ENCODE results near the gene ZNF618.

Gene ZNF618

GRCh38 chr9:113934167-113934828 is 58.2 kb downstream of the ZNF618 start:
- no peak for DNase-seq (ENCODE audit: low read depth, low spot score)

DNA sequence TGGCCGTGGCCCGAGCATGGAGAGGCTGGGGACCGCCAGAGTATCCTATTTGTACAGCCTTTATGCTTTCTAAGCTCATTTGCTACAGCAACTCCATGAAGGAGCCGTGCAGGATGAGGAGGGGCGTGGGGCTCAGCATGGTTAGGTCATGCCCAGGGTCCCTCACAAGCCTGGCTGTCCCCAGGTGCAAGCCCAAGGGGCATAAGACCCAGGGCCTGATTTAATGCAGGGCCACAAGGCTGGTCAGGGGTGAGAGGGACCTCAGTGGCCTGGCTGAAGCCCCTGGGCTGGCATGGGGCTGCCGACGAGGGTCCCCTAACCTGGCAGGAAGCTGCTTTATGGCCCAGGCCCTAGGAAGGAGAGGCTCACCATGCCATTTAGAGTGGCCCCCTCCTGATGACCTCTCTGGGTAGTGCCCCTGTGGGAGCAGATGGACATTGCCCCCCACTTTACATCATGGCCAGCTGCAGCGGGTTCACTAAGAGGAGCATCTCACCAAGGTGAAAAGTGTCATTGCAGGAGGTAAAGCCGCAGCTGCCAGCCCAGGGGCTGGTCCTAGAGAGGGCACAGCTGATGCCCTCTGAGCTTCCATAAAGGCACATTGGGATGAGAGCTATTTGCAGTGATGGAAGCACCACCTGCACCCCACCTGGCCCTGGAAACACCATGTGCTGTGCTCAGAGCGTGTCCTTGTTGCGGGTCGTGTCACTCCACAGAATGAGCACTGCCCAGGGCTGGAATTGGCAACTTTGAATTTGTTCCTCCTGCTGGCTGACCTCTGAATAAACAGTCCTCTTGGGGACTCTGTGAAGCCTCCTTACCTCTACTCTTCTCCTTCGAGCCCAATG is 58.9 kb downstream of the ZNF618 start:
- DNase-seq (ENCODE audit: low read depth, low spot score) = no peak

DNA sequence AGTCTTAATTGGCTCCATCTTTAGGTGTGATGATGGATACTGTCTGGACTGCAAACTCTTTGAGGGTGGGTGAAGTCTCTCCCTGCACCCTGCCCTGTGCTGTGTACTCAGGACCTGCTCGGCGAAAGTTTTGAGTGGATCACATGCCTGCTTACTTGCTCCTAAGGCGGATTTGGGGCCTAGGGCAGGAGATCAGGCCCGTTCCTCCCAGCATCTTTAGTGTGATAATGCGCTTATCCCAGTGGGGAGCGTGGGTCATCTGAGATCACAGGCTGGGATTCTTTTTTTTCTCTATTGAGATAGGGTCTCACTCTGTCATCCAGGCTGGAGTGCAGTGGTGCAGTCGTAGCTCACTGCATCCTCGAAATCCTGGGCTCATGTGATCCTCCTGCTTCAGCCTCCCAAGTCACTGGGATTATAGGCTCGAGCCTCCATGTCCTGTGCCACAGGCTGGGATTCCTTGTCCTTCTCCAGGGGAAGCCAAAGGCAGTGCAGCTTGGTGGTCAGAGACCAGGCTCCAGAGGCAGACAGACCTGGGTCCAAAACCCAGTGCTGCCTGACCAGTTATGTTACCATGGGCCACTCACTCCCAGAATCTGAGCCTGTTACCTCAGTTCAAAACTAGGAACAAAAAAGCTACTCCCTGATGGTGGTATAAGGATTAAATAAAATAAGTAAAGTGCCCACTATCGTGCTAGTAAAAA is 59.7 kb downstream of the ZNF618 start:
- DNase-seq (ENCODE audit: low read depth, low spot score) = no peak

- DNase-seq (ENCODE audit: low read depth, low spot score) = no peak
These were observed 64.0 kb downstream of the ZNF618 start for GRCh38 chr9:113940077-113940476.

DNA sequence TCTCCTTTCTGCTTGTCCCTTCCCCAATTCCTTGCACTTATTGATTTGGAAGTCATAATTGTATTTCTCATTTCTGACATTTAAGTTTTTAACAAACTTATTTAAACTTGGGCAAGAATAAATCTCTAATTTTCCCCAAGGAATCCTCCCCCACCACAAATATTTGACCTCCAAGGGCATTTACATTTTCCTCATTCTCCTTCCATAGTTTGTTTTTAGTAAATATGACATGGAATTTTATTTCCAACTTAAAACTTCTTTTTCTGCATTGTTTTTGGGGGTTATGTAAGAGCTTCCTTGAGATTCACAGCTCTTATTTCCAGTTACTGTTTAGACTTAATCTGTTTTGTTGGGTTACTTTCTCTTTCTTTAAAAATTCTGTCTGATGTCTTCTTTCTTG is 64.9 kb downstream of the ZNF618 start:
- no peak for DNase-seq (ENCODE audit: low read depth, low spot score)

DNA sequence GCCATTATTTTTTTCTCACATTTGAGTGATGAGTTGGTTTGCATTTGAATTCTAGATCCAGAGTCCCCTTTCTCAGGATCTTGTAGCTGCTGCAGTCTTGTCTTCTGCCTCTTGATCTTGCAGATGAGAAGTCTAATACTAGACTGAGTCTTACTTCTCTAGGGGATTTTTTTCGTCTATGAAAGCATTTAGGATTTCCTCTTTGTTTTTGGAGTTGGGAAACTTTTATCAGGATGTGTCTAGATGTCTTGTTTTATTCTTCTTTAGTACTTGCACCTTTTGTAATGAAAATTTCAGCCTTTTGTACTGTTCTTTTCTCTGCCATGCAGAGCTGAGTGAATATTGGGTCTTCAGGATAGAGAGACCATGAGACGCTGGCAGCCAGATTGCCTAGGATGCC is 65.4 kb downstream of the ZNF618 start:
- no peak for DNase-seq (ENCODE audit: low read depth, low spot score)

GRCh38 chr9:113943112-113944009 is 67.3 kb downstream of the ZNF618 start:
- DNase-seq (ENCODE audit: low read depth, low spot score) = no peak

- no peak for DNase-seq (ENCODE audit: low read depth, low spot score)
These were observed 69.7 kb downstream of the ZNF618 start for GRCh38 chr9:113945784-113946183.

GRCh38 chr9:113946496-113947115 is 70.5 kb downstream of the ZNF618 start:
- no peak for DNase-seq (ENCODE audit: low read depth, low spot score)

GRCh38 chr9:113947941-113948340 is 71.8 kb downstream of the ZNF618 start:
- no peak for DNase-seq (ENCODE audit: low read depth, low spot score)

DNA sequence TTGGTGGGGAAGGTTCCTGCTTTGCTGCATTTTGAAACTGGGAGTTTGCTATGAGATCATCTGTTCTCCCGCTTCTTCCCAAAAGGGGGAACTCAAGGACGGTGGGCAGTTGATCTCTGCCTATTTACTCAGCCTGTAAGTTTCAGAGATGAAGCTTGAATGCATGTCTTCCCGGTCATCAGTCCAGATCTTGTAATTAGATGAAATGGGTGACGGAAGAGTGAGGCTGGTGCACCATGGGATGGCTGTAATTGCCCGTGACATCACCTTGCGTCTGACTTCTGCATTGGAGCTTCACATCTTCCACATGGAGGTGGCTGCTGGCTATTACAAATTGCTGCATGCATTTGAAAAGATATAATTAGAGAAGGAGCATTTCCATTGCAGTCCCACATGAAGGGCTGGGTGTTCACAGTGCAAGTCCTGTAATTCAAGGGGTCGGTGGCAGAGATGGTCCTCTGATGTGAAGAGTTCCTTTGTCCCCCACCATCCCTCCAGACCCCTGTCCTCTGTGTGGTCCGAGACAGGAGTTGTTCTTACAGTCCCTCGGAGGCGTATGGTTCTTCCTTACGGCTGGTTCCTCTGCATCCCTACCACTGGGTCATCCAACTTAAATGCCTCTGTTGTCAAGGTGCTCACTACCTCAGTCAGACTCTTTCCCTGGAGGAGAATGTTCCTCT is 72.9 kb downstream of the ZNF618 start:
- DNase-seq (ENCODE audit: low read depth, low spot score) = no peak

- no peak for DNase-seq (ENCODE audit: low read depth, low spot score)
These were observed 73.5 kb downstream of the ZNF618 start for GRCh38 chr9:113949571-113950078.

DNA sequence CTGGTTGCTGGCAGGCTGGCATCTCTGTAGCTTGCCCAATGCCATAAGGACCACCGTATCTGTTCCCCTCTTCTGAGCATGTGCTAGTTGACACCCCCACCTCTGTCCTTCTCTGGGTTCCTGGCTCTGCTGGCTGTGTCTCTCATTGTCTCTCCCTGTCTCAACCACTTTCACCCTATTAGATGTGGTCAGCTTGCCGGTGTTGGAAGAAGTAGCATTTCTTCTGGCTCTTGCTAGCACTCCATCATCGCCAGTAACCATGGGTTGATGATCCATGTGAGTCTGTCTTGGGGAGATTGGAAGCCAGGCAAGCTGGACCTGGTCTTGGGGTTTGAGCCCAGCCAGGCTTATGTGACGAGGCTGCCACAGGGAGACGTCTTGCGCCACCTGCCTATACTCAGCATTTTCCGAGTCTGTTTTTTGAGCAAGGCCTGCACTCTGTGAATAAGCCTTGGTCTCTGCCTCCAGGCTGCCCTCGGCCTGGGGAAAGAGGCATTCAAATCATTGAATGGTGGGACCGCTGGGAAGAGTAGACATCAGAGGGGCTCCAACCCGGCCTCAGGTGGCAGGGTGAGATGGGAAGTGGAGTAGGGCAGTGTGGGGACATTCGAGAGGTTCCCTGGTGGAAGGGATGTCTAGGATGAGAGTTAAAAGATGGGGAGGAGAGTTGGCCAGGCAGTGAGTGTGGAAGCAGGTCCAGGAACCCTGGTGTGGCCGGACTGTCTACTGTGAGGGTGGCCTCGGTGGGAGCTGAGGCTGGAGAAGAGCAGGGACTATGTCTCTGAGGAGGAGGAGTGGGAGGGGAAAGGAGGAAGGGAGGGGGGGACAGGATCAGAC is 74.3 kb downstream of the ZNF618 start:
- no peak for DNase-seq (ENCODE audit: low read depth, low spot score)

- DNase-seq (ENCODE audit: low read depth, low spot score) = no peak
These were observed 74.9 kb downstream of the ZNF618 start for GRCh38 chr9:113951032-113951372.

DNA sequence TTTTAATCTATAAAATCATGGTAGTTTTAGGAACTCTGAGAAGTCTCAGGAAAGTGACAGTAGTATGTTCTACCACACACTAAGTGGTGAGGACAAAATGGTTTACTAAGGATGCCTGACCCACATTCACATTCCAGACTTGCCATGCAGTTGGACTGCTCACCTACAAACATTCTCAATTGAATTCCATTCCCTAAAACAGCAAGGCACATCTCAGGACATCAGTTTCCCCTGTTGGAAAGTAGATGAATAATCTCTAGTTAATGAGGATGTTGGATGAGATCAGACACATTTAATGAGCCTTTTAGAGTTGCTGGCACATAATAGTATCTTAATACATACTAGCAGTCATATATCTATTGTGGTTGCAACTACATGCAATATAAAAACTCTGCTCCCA is 76.6 kb downstream of the ZNF618 start:
- DNase-seq (ENCODE audit: low read depth, low spot score) = no peak

DNA sequence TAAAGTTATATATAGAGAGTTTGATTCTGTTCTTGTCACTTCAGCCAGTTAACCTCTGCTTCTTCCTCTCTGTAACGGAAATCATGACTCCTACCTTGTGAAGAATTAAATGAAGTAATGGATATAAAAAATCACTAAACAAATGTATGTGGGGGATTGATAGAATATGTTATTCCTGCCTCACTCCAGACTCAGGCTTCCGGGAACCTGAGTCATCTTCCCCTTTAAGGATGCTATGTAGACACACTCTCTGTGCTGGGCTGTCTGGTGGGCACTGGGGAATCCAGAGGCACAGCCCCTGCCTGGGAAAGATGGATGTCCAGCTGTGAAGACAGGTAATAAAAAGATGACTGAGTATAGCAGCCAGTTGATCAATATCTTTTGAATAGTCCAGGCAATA is 77.4 kb downstream of the ZNF618 start:
- DNase-seq (ENCODE audit: low read depth, low spot score) = no peak

DNA sequence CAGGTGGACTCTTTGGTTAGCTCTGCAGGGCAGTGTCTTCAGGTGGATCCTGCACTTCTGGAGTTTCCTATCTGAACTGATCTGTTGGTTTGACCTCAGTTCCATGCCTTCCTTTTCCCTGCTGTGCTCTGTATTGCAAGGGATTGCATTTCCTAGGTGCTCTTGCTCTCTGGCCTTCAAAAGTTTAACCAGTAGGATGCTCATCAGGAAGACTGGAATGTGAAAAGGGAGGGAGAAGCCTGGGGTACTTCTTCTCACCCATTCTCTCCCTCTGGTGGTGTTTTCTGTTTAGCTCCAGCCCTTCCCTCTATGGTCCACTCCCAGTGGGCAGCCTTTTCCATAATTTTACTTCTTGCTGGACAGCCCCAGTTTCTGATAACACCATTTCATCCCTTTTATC is 78.5 kb downstream of the ZNF618 start:
- DNase-seq (ENCODE audit: low read depth, low spot score) = no peak

- DNase-seq (ENCODE audit: low read depth, low spot score) = no peak
These were observed 79.1 kb downstream of the ZNF618 start for GRCh38 chr9:113955076-113955752.

DNA sequence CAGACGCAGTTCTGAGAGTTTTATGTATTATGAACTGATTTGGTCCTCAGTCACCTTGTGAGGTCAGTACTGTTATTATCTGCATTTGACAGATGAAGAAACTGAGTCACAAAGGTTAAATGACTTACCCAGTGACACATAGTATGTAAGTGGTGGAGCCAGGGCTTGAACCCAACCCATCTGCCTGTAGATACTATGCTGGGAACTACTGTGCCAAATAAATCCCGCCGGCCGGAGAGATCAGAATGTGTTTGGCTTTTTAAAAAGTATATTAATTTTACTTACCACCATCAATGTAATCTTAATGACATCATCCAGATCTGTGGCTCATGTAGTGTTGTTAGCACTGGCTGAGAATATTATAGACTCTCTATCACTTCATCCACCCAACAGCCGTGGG is 80.8 kb downstream of the ZNF618 start:
- DNase-seq (ENCODE audit: low read depth, low spot score) = no peak

Data from activated CD4-positive, CD25-positive, alpha-beta regulatory T cell treated with anti-CD3 and anti-CD28 coated beads, Interleukin-2, amount 50 U/mL, for 16 hours (primary cell).